Stimulated activated CD8-positive, alpha-beta memory T cell treated with anti-CD3 and anti-CD28 coated beads, Interleukin-12 subunit alpha, Interleukin-12 subunit beta, amount 100 ng/mL, for 1 hour (primary cell): Measurements from ENCODE around the gene APBB1IP.
"Not testable (repeated sequence)": the region's sequence is repeated elsewhere in the genome, so short reads cannot be mapped to it uniquely, and the experiment has no call there.

ENCODE experiments used
- DNase-seq: peaks from one replicate; pipeline ENCODE4 v3.0.0-alpha.2; 2020; ENCODE audit warnings: low read depth

The APBB1IP gene

DNA sequence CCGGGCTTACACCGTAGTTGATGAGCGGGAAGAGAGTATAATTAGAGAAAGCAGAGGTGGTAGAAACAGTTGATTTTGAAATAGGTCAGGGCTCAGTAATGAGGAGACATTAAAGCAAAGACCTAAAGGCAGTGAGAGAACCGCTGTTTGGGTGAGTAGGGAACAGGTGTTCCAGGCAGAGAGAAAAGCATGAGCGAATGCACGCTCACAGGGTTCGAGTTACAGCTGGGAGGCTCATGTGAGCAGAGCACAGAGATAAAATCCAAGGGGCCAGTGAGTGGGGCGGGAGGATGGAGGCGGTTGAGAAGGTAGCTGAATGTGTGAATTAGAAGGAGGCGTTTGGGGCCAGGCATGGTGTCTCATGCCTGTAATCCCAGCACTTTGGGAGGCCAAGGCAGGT, 39.9 kb downstream of the APBB1IP start:
- no peak for DNase-seq

DNA sequence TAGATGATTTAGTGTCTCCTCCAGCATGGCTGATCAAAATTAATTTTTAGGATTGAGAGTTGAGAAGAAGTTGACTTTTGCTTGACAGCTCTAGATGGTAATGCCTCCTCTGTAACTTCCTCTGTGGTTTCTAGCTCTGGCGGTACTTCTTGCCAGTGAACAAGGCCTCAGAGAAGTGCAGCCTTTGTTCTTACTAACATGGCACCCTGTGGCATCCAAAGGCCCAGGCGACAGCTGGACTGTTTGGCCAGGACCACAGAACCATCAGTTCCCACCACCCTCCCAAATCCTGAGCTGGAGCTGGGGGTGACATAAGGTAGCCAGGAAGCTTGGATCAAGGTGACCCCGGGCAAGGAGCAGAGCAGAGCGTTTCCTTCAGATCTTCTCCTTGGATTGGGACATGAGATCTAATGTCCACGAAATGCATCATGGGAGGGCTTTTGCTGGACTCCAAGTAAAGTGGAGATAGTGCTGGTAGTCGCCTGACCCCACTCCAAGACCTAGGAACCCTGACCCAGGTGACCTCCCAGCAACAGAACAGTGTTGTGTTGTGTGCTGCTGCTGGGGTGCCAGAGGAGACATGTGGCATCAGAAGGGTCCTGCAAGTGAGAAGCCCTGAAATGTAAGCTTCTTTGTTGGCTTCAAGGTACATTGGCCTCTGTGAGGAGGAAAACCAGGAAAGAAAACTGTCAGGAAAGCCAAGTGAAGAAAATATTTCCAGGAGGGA, 41.8 kb downstream of the APBB1IP start:
- DNase-seq = peak; percentile 29

DNA sequence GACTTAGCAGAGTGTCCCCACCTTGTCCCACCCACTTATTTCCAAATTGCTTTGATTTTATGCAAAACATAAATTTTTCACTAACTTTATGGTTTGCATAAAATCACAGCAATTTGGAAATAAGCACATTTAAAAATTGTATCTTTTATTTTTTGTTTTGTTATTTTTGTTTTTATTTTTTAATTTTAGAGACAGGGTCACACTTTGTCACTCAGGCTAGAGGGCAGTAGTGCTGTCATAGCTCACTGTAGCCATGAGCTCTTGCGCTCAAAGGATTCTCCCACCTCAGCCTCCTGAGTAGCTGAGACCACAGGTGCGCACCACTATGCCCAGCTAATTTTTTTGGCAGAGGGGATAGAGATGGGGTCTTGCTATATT, 43.2 kb downstream of the APBB1IP start:
- DNase-seq = no peak

DNA sequence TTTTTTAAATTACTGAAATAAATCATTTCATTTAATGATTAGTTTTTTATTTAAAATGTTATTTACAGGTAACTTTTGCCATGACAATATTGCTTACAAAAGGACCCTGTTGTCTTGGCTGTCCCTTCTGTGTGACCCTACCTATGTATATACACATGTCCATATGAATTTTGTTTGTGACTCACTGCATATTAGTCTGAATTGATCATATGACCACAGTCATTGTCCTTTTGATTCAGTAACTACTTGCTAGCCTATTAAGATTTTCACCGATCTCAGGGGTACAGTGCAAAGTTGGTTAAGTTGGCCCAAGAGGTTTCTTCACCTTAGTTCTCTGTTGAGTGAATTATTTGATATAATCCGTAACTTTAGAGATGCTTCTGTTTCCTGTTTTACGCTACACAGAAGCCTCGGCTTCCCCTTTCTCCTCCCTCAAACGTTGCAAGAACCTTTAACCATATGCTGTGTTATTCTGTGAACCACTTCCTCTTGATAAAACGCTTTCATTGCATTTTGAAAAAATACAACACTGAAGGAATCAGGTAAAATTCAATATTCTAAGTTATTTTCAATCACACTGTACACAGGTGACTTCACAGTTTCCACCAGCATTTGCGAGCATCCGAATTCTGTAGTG, 43.9 kb downstream of the APBB1IP start:
- no peak for DNase-seq

DNA sequence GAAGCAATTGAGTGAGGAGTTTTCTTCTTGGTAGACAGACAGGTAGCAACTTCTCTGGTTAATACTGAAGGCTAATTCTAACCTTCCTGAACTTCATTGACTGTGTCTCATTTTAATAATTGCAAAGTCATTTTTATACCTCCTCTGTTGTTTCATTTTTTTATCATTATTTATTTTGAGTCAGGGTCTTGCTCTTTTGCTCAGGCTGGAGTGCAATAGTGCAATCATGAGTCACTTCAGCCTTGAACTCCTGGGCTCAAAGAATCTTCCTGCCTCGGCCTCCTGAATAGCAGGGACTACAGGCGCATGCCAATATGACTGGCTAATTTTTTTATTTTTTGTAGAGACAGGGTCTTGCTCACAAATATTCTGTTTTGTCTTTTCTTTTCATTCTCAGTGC, 45.4 kb downstream of the APBB1IP start:
- no peak for DNase-seq

DNA sequence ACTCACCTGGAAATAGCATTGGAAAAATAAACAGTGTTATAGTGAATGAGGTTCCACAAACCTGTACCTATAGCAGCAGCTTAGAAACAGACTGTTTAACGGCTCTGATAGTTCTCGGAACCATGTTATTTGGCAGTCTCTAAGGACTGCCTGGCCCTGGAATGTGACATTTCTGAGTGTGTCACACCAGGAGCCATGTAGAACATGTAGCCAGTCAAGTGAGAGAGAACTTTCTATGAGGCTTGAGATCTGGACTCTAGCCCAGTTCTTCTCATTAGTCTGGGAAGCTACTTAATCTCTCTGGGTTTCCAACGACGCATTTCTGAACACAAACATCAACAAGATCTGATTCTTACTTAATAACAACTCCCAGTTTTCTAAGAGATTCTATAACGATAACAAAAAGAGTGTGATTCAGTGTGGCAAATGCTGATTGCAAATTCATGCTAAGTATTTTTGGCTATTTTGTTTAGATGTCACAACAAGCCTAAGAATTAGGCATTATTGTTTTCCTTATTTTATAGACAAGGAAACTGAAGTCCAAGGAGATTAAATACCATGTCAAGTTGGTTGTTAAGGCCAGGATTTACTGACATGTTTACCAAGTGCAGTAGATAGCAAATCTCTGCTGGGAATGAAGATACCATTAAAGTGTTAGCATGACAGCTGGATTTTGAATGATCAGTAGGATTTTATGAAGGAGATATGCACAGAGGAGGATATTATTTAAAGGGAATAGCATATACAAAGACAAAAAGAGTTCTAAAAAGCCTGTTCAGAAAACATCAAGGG, 47.2 kb downstream of the APBB1IP start:
- no peak for DNase-seq

DNA sequence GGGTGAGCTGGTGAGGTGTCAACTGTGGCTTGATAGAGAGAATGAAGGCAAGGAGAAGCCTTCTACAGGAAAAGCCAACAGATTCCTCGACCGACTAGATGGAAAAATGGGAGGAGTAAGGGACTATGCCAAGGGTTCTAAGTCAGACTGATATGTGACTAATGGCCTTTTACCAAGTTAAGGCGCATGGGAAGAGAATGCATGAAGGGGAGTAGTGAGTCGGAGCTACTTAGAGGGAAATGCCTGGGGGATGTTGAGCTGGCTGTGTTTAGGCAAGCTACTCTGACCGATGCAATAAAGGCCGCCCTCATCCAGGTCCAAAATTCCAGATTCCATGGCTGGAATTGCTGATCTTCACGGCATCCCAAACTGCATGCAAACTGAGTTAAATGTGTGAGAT, 48.2 kb downstream of the APBB1IP start:
- DNase-seq = no peak

DNA sequence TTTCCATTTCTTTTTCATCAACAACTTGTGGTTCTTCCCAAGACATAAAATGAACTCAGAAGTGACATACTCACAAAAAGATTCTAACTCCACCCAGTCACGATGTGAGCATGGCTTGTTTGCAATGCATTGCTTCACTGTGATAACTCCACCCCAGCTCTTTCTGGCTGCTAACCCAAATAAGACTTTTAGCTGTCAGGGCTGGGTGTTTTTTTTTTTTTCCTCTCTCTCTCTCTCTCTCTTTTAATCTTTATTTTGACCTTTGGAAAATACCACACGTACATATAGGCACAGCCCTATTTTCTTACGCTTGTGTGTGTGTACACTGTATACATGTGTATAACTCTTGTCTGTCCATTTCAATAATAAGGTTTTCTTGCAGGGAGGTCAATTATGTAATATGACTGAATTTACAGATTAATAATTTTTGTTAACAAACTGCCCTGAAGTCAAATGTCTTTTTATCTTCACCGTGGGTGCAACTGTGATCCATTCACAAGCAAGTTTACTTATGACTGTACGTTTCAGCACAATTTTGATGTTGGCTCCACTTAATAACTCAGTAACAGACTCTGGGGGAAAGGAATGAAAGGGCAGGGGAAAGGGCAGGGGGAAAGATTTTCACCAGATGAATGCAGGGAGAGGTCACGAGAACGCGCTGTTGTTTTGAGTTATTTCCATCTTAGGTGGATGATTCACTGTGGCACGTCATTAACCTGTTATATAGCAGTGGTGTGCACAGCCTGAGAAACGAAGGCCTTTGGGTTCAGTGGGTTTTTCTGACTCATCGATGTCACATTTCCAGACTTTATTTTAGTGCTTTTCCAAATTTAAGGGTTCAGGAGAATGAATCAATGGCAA, 49.1 kb downstream of the APBB1IP start:
- DNase-seq = peak; percentile 60

DNA sequence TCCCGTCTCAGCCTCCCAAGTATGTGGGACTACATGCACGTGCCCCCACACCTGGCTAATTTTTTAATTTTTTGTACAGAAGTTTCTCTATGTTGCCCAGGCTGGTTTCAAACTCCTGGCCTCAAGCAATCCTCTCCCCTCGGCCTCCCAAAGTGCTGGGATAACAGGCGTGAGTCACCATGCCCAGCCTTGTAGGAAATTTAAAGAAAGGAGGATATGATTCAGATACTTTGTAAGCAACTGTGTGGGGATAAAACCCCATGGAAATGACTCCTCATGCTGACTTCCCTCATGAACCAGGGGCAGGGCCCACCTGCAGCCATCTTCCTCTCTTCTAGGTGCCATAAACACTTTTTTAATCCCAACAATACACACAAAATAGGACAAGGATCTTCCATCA, 50.2 kb downstream of the APBB1IP start:
- no peak for DNase-seq

DNA sequence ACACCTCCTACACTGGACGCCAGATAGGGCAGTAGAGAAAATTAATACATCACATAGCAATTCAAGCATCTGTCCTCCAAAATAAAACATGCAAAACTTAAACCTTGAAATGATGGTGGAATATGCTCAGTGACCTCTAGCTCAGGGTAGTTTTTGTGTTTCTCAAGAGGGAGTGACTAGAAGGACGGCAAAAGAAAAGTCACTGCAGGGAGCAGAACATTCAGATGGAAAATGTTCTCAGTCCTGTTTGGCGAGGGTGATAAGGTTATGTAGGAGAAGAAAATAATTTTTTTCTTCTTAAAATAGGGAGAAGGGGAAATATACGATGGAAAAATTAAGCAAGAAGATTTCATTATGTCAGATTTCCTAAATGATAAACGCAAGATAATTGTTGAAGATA, 50.9 kb downstream of the APBB1IP start:
- no peak for DNase-seq

DNA sequence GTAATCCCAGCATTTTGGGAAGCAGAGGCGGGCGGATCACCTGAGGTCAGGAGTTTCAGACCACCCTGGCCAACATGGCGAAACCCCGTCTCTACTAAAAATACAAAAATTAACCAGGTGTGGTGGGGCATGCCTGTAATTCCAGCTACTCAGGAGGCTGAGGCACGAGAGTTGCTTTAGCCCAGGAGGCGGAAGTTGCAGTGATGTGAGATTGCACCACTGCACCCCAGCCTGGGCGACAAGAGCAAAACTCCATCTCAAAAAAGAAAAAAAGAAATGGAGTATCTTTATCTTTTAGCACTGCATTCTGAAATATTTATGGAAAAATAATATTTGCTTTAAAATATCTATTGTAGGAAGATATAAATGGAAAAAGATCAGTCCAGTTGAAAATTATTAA, 52.2 kb downstream of the APBB1IP start:
- not testable (repeated sequence) for DNase-seq

DNA sequence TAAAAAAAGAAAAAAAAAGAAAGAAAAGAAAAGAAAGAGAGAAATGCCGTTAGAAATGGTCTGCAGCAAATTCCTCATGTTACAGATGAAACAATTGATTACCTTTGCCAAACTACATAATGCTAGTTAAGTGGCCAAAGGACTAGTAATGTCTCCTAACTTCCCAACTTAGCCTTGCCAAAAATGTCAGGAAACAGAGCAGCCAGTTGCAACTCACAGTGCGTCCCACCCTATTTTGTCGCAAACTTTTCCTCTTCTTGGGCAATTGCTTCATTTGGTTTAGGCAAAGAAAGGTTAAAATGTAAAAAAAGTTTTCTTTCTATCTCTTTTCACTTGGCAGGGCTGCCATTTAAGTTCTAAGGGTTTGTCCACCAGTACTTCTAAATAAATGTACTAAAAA, 53.1 kb downstream of the APBB1IP start:
- DNase-seq = no peak

DNA sequence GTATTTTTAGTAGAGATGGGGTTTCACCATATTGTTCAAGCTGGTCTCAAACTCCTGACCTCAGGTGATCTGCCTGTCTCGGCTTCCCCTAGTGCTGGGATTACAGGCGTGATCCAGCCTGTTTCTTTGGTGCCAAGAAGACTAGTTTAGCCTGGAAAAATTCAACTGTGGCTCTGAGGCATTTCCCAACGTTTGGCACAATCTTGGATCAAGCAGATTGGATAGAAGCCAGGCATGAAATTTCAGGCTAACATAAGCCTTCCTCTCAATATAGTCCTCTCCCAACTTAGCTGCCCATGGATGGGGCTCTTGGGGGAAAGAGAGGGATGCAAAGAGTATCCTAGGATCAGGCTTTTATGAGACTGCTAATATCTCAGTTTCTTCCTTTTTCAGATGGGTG, 53.8 kb downstream of the APBB1IP start:
- no peak for DNase-seq

DNA sequence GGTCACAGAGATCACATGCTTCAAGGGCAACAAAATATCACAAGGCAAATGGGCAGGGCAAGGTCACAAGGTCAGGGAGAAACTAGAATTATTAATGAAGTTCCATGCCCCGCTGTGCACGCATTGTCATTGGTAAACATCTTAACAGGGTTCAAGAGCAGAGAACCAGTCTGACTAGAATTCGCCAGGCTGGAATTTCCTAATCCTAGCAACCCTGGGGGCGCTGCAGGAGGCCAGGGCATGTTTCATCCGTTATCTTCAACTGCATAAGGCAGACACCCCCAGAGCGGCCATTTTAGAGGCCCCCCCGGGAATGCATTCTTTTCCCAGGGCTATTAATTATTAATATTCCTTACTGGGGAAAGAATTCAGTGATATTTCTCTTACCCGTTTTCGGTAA, 54.6 kb downstream of the APBB1IP start:
- not testable (repeated sequence) for DNase-seq

DNA sequence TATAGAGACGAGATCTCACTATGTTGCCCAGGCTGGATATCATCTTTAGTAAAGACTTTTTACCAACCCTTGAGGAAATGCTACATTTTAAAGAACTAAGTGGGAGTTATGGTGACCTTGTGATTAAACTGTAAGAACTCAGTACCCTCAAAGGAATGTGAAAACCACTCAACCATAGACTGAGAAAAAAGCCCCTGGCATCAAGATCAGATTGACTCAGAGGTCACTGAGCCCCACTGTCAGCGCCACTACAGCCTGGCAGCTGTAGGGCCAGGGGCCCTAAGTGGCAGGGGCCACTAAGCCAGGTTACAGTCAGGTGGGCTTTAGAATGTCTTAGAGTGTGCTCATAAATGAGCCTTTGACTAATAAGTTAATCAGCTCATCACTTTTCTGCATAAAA, 55.9 kb downstream of the APBB1IP start:
- no peak for DNase-seq

DNA sequence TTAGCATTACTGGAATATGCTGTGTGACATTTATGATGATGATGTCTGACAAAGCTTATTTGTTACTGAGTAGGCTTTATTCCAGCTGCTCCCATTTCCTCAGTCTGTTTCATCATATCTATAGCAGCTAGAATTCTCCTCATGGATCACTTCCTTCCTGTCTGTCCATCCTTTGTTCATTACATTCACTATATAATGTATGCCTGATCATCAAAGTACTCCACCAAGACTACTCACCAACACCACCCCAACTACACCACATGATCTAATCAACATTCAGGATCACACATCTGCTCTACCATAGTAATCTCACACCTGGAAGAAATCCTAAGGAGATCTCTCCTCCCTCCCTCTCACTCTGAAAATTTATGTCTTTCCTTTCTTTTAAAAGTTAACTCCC, 61.3 kb downstream of the APBB1IP start:
- no peak for DNase-seq

DNA sequence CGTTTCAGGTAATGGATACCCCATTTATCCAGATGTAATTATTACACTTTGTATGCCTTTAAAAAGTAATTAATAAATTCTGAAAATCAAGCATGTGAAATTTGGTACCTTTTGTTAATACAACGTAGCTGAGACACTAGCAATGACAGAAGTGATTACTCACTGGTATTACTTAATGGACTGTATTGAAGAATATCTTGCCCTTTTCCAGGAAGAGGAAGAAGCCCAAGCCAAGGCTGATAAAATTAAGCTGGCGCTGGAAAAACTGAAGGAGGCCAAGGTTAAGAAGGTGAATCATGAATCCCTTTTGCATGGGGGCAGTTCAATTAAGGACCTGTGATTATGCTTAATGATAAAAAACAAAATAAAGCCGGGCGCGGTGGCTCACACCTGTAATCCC, 64.8 kb downstream of the APBB1IP start:
- no peak for DNase-seq

DNA sequence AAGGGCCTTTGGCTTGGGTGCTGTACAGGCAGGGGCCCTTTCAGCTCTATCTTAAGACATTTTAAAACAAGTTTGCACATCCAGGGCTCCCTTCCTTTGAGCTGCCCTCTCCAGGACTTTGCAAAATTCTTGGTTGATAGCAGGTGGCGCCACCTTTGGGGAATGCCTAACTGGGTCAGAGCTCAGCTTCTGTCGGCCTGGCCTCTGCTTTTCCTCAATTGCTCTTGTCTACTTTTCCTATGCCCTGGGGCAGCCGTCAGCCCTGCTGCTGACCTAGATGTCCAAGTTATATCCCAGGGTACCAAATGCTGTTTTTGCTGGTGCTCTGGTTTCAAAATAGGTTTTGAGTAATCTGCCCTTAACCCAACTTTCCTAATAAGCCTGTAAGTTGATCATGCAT, 65.8 kb downstream of the APBB1IP start:
- DNase-seq = no peak

DNA sequence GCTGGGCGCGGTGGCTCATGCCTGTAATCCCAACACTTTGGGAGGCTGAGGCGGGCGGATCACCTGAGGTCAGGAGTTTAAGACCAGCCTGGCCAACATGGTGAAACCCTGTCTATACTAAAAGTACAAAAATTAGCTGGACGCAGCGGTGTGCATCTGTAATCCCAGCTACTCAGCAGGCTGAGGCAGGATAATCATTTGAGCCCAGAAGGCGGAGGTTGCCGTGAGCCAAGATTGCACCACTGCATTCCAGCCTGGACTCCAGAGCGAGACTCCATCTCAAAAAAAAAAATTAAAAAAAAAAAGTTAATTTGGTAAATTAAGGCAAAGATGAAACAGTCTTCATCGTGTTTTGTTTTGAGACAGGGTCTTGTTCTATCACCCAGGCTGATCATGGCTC, 66.3 kb downstream of the APBB1IP start:
- DNase-seq = not testable (repeated sequence)

DNA sequence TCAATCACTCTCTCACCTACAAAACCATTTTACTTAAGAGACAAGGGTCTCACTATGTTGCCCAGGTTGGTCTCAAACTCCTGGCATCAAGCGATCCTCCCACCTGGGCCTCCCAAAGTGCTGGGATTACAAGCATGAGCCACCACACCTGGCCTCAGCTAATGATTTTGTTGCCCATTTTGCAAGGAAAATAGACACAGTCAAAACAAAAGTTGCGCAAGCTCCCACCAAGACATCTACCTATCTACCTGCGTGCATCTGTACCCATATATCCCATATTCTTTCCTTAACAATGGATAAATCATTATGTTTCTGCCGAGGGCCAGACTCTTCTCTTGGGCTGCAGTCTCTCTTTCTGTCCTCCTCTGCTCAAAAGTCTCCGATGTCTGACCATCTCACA, 67.3 kb downstream of the APBB1IP start:
- DNase-seq = no peak

DNA sequence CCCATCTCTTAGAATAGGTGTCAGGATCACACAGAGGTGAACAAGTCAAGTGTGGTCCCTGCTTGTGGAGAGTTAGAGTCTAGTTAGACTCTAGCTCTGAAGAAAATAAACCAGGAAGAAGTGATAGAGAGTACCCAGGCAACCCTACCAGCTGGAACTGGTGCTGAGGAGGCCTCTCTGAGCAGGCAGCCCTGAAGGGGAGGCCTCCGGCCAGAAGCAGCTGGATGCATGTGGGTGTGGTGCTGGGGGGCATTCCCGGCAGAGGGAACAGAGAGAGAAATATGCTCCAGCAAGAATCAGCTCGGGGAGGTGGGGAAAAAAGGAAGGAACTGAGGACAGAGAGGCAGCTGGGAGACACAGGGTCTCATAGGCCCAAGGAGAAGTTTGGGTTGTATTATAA, 68.6 kb downstream of the APBB1IP start:
- DNase-seq = no peak

DNA sequence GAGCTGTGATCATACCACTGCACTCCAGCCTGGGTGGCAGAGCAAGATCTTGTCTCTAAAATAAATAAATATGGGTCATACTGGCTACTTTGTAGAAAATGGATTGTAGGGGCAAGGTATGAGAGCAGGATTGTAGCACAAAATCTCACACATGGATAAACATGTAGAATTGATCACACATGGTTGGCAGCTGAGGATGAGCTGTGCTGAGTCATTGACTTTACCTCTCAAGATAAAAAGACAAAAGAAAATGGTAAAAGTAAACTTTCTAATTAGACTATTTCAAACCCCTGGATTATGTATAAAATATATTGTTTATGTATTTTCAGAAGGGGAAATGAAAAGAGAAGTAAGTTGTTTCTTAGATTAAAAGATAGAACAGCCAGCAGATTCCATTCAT, 69.3 kb downstream of the APBB1IP start:
- no peak for DNase-seq
